Ramos (cell line): ENCODE data around the gene KLHDC8A.

ENCODE experiments used
- in situ Hi-C: fragments of 300-500 bp; cut with MboI; formaldehyde crosslinking; loops from one replicate; pipeline ENCODE4 v1.14.3; 2022; ENCODE audit warnings: low sequenced_read_pairs; ENCODE audit not compliant: unreplicated experiment

Gene KLHDC8A

DNA sequence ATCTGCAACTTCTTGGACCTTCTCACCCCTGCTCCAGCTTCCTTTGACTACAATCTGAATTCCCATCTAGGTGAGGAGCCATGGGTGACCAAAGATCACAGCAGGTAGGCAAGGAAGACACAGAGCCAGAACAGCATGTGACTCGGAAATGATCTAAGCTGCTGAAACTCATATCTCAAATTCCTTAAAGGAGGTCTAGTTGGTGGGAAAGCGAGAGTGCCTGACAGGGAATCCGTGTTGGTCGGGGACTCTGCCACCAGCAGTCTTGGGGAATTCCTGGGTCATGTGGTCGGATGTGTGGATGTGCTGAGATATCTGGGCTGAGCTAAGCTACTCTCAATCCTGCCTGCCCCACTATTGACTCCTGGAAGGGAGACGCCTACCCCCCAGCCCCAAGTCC is 31.9 kb downstream of the KLHDC8A start:
- in situ Hi-C loops = loop anchor here (5.0 kb wide), 1 partner anchor 47 kb away; no protein-coding TSS in a partner anchor

DNA sequence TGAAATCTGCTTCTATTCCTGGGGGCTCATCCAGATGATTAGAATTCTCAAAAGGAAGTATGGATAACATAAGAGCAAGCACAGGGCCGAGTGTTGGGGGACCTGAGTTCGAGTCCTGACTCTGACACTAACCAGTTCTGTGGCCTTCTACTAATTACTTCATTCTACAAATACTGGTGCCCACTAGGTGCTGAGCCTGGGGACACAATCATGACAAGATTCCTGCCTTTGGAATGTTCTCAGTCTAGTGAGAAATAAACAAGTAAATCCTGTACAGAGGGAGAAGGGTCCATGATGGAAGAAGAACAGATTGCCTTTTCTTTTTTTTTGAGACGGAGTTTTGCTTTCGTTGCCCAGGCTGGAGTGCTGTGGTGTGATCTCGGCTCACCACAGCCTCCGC is 32.9 kb downstream of the KLHDC8A start:
- in situ Hi-C loops = loop anchor here (5.0 kb wide), 1 partner anchor 46 kb away; no protein-coding TSS in a partner anchor

DNA sequence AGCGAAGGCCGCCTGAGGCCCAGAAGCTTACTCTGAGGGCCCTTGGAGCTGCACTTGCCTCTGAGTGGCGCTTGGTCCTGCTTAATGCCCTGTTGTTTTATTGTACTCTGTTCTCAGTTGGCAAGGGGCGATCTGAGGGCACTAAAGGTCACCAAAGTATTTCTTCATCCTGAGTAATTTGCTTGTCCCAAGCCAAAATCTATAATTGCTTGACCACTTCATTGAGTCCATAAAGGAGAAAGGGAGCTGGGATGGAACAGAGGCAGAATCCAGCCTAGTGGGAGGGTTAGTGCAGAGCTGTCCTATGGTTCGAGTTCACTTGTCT is 34.8 kb downstream of the KLHDC8A start:
- in situ Hi-C loops = loop anchor here (5.0 kb wide), 1 partner anchor 45 kb away; no protein-coding TSS in a partner anchor

DNA sequence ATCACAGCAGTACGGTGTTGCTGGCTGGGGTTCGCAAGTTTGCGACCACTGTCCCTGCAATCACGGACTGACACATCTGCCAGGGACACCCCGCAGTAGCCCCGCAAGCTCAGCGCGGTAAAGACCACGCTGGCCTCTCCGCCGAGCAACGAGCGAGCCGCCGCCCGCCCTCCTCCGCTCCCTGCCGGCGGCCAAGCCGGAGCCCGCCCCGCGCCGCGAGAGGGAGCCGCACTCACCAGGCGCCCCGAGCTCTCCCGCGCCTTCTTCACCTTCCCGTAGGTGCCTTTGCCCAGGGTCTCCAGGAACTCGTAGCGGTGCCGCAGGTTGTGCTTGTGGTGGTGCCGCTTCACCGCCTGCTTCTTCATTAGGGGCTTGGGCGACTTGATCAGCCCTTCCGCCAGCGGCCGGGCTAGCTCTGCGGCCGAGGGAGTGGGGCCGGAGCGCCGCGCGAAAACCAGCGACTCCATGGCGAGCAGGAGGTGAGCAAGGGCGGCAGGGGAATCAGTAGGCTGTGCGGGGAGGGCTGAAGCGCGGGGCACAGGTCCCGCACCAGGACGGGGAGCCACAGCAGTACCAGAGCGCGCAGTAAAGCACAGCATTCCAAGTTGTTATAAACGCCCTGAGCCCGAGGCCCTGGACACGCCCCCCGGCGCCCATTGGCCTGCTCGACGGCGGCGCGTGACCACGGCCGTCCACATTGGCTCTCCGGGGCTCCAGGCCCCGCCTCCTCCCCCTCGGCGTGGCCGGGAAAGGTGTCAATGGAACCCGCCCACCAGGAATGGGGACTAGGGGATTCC is 35.4 kb downstream of the KLHDC8A start, which contains the start of gene NUAK2:
Gene NUAK2 (minus strand): TSS at position 584 of the 797 bp plus-strand sequence. CDS start 117 bp downstream, at position 467.
- in situ Hi-C loops = loop anchor here (5.0 kb wide), 1 partner anchor 44 kb away; no protein-coding TSS in a partner anchor

DNA sequence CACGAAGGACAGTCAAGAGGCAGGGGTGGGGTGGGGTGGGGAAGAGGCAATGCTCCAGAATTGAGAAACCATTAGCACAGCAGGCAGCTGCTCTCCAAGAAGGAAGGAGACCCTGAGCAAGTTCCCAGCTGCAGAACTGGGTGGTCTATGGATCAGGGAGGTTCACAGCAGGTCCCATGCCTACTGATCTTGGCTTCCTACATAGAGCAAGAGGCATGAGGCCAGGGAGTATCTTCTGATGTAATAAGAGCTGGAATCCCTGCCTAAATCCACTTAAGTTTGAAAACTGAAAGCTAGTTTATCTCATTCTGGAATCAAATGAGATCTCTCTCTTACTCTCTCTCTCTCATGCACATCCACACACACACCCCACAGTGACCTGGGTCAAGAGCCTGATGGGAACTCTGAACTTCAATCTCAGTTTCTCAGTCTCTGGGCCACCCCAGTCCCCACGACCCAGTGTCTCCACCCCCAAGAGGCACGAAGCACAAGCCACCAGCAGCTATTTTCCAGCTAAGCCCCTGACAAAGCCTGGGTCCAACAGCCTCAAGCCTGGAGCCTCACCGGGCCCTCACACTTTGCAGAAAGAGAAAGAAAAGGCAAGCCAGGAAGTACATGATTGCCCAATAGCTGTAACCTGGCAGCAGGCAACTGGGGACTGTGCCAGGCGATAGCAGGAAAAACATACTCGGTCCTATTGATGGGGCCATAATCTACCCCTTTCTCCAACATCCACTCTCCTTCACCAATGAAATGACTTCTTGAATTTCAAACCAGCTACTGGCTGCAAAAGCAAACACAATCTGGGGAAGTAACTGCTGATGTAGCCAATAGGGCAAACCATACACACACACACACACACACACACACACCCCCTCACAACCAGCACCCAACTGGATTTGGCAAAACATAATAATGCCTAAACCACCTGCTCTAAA is 37.4 kb downstream of the KLHDC8A start:
- in situ Hi-C loops = loop anchor here (5.0 kb wide), 1 partner anchor 42 kb away; no protein-coding TSS in a partner anchor

DNA sequence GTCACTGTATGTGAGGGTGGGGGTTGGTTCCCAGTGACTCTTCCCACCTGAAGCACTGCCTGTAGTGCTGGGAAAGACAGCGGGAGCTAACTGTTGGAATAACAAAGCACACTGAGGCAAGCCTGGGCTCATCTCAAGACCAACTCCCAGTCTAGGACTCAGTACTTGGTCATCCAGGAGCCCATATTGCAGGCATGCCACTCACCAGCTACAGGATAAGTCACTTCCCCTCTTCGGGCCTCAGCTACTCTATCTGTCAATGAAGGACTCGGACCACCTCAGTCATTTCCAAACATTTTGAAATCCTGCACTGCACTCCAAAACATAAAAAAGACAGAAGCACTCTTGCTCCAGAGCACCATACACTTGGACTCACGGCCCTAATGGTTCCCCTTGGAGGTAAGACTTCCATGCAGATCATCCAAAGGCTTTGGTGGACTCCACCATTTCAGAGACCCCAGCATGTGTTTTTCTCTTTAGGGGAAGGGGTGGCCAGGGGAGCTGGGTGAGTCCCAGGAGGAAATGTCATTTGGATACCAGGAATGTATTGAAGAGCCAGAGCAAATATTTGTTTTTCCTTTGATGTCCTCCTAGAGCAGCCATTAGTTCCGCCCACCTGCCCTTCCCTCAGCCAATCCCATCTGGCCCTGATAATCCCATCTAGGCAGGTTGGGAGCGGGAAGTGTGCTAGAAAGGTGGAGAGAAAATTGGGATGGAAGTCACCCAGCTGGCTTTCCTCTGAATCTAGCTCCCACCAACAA is 38.3 kb downstream of the KLHDC8A start:
- in situ Hi-C loops = no loop called here

DNA sequence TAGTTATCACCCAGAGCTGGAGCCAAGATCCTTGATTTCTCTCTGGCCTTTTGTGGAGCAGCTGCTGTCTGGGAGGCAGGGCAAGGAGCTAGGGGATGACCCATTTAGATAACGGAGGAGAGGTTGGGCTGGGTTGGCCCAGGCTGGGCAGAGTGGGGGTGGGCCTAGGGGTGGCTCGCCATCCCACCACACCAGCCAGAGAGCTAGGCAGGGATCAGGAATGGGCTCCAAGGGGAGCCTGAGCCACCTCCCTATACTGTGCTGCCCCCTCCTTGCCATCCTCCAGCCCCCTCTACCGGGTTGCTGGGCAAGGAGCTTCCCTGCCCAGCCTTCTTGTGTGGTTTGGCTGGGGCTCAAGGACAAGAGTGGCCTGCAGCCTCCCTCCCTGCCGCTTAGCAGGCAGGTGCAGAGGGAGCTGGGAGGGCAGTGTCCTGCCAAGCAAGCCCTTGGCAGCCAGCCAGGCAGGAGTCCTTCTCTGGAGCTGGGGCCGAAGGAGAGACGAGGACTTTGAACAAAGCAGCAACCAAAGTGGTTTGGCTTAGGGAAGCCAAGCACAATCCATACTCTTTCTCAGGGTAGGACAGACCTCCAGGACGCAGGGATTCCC is 39.3 kb downstream of the KLHDC8A start:
- in situ Hi-C loops = no loop called here

DNA sequence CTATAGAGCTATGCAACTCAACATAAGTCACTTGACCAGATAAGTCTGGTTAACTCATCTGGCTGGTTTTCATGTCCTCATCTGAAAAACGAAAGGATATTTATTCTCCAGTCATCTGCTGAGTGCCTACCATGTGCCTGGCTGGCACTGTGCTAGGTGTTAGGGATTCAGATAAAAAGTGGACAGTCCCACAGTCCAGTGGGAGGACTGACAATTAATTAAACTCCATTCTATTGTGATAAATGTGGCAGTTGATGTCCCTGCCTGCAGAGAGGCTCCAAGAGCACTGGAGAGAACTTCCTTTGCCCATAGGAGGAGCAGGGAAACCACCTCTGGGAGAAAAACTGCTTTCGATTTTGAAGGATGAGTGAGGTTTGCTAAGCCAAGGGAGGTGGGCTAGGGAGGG is 40.6 kb downstream of the KLHDC8A start:
- in situ Hi-C loops = no loop called here

DNA sequence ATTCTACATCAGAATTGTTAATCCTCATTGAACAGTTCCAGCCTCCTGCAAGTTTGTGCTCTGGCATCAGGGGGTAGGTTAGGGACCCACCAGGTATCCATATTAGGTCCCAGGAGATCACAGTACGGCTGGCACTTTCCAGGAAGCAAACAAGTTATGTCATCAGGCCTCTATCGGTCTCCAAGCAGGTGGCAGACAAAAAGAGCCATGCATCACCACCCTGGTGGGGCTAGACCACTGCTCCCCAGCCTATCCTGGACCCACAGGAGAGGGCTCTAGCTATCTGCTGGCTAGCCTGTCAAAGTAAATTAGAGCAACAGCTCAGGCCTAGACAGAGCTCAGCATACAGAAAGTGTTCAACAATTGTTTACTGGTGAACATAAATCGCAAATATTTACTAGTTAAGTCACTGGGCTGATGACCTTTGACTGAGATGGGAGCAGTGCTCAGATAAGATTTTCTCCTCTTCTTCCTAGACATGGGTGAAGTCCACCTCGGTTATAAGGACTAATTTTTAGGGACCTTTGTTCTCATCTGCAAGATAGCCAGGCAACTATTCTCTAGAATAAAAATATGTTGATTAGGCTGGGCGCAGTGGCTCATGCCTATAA is 41.6 kb downstream of the KLHDC8A start:
- in situ Hi-C loops = no loop called here

DNA sequence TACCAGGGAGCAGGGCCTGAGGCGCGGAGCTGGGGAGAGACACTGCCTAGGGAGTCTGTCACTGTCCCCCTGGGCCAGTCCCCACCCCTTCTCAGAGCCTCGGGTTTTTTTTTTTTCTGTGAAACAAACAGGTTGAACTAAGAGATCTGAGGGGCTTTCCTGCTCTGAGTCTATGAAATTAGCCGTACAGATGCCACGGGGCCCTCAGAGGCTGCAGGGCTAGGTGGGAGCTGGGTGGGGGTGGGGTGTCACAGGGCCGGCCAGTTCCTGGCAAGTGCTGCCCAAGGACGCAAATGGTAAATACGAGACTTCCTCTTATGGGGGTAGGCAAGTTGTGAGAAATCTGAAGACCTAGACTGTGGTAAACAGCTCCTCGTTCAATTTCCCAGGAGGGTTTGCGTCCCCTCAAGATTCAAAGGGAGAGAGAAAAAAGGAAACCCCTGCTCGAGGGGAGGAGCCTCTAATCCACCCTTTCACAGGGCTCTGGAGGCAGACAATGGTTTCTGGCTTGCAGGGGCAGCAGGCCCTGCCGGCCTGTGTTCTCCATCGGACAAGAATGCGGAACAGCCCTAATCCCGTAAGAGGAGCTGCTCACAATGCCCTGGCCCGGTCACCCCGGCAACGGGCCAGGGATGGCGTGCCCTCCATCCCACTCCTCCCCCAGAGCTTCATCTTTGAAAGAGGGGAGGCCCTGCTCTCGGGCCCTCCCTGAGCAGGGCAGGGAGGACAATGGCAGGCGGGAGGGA is 43.0 kb downstream of the KLHDC8A start:
- in situ Hi-C loops = no loop called here

DNA sequence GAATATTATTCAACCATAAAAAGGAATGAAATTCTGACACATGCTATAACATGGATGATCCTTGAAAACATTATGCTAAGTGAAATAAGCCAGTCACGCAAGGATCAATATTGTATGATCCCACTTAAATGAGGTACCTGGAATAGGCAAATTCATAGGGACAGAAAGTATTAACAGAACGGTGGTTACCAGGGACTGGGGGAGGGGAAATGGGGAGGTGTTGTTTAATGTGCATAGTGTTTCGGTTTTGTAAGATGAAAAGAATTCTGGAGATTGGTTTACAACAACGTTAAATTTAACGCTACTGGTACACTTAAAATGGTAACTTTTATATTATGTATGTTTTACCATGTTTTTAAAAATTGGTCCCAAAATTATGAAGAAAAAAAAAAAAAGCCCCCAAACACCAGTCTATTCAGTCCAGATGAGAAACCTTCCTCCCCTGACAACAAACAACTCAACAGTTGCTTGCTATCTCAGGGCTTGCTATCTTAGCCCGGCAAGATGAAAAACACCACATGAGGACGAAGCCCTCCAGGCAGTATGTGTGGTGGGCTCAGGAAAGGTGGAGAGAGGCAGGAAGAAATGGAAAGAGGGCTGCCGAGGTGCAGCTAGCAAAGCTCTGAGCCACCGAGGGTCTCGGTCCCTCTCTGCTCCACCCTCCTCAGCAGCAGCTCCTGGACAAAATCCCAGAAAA is 43.7 kb downstream of the KLHDC8A start:
- in situ Hi-C loops = no loop called here

DNA sequence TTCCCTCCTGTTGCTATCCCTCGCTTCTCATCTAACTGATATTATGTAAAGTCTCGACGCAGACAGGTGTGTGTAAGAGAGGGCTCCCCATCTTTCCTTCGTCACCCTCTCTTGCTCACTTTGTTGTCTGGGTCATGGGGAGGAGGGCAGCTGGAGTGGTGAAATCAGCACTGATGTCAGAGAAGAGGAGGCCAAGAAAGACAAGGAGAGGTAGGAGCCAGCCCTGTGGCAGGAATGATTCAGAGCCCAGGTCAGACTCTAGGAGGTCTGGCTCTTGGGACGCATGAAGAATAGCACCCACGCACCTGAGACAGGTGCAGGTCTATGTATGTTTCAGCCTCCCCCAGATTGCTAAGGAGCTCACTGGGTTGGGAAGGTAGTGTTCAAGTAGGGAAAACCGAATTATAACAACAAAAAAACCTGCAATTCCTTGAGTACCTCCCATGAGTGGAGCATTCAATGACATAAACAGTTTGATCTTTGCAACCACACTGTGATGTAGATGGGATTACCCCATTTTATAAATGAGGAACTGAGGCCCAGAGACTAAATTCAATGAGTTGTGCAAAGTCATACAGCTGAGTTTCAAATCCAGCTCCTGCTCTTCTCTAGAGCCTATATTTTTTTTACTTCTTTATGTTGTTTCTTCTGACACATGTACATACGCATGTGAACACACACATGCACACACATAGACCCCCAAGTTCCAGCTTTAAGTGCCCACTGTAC is 45.6 kb downstream of the KLHDC8A start:
- in situ Hi-C loops = no loop called here

DNA sequence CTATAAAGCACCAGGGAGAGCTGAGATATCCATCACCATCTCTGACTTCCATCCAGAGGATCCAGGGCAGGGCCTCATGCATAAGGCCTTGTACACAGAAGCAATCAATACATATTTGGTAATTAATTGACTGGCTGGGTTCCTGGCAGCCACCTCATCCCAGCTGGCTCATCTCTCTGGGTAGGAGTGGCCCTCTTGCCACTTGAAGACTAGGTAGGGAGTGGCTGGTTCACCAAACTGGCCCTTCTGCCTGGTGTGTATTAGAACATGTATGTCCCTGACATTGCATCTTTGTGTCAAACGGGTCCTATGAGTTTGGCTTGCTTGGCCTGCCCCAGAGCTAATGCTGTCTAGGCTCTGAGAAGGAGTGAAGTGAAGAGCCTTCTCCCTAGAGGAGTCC is 47.0 kb downstream of the KLHDC8A start:
- in situ Hi-C loops = no loop called here

DNA sequence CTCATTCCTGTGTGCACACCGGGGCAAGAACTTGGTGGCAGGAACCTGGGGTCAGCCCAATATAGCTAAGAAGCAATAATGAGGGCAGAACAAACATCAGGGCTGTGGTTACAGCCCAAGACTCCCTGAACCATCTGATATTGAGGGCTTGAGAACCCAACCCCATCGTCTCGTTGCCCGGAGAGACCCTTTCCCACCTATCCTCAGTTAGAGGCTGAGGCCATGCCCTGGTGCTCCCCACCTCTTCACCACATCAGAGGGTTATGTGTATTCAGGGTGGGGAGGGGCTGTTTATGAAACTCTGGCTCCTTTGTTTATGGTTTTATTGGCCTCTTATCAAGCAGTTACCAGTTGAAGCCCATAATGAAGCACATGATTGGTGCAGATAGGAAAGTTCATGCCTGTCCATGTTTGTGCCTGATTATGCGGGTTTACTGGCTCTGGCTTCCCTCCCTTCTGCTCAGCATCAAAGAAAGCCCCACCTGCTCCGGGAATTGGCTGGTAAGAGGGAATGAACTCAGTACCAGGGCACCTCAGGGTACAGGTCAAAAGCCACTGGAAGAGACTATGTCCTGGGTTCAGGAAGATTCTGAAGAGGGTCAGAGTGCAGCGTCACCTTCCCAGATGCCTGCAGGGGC is 49.7 kb downstream of the KLHDC8A start:
- in situ Hi-C loops = no loop called here

DNA sequence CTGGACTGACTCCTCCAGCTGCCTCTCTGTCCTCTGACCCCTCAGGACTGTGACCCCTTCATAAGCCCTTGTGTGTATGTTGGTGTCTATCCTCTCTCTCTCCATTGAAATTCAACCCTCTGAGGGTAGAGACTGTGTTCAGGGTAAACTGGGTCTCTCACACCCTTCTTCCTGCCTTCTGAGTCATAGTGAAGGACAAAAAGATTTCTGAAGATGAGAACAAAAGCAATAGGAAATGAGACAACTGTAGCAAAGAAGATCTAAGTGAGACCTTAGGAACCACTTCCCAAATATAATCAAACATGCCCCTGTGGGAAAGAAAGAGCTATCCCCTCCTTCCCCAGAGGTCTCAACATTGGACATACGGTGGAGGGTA is 52.0 kb downstream of the KLHDC8A start:
- in situ Hi-C loops = no loop called here

DNA sequence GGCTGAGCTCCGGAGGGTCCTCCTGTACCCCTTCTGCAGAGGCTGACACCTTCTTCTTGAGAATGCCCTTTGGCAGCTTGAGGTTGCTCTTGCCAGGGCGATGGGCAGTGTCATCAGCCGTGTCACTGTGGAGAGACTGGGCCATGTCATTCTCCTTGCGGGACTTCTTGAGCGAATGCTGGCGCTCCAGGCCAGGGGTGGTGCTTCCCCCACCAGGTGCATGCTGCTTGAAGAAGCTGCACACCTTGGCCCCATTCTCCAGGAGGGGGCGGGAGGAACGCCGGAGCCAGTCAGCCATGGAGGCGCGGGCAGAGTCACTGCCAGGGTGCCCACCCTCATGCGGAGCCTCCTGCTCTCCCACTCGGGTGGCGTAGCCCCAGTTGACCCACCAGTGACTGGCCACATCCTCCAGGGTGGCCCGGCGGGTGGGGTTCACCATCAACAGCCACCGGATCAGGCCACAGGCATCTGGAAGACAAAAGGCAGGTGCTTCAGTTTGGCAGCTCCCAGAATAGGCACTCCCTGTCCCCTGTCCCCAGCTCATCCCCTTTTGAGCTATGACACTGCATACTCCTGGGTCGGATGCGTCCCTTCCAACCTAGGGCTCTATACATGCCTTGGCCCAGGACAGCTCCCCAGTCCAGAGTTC is 52.6 kb downstream of the KLHDC8A start:
- in situ Hi-C loops = no loop called here
